ENCODE measurements around the gene SIRT1. TPM values are rescaled to one million over a fixed set of nuclear protein-coding genes. Genes with fewer than 3 reads are reported as not detected.
"Not testable (repeated sequence)": the region's sequence is repeated elsewhere in the genome, so short reads cannot be mapped to it uniquely, and the experiment has no call there.

Gene SIRT1
- total RNA-seq, 1 donor from 2014 or later: 7.8 TPM

DNA sequence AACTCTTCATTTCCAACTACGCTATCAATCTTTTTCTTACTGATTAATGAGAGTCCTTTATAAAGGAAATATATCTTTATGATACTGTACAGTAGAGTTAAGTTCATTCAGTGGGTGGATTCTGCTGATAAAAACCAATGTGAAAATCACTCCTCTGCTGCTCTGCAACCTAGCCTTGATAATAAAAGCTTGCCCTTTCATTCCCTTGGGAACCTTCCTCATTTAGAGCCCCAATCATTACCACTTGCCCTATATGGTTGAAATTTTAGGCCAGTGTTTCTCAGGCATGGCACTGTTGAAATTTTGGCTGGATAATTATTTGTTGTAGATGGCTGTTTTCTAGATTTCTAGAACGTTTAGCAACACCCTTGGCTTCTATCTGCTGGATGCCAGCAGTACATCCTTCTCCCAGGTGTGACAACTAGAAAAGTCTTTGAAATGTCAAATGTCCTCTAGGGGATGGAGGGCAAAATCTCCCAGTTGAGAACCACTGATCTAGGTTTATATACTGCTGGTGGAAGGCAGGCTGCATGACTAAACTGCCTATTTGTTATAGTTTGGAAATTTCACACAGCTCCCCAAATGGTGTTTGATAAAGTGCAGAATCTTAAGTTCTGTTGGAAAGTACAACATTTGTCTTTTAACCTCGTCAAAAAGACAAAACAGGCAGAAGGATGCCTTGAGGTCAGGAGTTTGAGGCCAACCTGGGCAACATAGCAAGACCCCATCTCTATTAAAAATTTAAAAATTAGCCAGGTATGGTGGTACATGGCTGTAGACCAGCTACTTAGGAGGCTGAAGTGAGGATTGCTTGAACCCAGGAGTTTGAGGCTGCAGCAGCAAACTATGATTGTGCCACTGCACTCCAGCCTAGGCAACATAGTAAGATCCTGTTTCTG is 8.9 kb upstream of the SIRT1 start:
- DNase-seq (ENCODE audit: low read depth in 2 of 2): no peak

DNA sequence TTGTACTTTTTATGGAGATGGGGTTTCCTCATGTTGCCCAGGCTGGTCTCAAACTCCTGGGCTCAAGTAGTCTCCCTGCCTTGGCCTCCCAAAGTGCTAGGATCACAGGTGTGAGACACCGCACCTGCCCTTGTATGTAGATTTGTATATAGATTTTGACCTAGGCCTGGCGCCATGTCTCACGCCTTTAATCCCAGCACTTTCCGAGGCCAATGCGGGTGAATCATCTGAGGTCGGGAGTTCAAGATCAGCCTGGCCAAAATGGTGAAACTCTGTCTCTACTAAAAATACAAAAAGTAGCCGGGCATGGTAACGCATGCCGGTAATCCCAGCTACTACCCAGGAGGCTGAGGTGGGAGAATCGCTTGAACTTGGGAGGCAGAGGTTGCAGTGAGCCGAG is 7.0 kb upstream of the SIRT1 start:
- DNase-seq (ENCODE audit: low read depth in 2 of 2): not testable (repeated sequence)

DNA sequence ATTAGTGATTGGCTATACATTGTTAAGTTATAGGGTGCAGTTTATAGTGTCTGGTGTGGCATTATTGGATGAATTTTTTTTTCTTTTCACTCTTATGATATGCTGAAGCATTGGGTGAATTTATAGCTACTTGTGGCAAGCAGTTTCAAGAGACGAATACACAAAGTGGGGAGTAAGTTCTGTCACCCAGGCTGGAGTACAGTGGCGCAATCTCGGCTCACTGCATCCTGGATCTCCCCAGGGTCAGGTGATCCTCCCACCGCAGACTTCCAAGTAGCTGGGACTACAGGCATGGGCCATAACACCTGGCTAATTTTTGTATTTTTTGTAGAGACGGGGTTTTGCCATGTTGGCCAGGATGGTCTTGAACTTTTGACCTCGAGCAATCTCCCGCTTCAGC is 6.3 kb upstream of the SIRT1 start:
- no peak for DNase-seq (ENCODE audit: low read depth in 2 of 2)

DNA sequence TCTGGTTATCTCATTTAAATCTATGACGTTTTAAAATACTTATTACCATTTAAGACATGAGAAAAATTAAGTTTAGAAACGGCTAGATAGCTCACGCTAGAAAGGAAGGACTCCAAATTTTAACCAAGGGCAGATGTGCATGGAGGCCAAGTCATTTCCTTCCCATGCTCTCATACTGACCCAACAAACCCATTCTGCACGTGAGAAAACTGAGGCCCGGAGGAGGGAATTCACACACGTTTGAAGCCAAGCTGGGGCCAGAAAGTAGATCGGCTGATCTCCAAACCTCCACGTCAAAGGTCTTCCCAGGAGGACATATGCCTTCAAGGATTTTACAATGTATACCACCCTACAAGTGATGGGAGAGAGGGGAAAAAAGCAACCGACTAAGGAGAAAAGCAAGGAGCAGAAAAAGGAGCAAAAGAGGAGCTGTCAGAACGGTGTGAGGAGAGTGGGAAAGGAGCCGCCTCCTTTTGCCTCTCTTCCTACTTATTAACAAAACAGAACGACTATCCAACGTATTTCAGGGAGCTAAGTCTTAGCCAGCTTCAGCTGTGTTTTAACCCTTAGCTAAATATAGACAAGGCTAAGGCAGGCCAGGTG is 645 bp upstream of the SIRT1 start:
- DNase-seq (ENCODE audit: low read depth in 2 of 2): peak in 1 of 2 donors; percentile 6

DNA sequence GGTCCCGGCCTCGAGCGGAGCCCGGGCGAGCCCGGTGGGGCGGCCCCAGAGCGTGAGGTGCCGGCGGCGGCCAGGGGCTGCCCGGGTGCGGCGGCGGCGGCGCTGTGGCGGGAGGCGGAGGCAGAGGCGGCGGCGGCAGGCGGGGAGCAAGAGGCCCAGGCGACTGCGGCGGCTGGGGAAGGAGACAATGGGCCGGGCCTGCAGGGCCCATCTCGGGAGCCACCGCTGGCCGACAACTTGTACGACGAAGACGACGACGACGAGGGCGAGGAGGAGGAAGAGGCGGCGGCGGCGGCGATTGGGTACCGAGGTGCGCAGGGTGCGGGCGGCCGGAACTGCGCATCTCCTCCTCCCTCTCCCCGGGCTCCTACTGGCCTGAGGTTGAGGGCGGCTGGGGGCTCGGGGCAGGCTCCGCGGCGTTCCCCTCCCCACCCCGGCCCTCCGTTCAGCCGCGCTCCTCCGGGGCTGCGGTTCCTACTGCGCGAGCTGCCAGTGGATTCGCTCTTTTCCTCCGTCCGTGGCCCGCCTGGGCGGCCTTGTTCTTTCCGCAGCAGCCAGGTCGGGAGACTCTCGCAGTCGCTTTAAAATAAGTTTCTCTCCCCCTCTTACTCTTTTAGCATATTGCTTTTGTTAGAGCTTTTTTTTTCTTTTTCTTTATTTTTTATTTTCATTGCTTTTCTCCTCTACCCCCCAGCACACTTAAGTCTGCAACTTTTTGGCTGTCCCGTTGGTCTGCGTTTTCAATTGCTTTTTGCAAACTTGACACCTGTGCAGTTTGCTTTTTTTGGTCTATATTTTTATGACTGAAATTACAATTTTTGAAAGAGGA is 600 bp downstream of the SIRT1 start:
- DNase-seq (ENCODE audit: low read depth in 2 of 2): peak in 1 of 2 donors; percentile 86

DNA sequence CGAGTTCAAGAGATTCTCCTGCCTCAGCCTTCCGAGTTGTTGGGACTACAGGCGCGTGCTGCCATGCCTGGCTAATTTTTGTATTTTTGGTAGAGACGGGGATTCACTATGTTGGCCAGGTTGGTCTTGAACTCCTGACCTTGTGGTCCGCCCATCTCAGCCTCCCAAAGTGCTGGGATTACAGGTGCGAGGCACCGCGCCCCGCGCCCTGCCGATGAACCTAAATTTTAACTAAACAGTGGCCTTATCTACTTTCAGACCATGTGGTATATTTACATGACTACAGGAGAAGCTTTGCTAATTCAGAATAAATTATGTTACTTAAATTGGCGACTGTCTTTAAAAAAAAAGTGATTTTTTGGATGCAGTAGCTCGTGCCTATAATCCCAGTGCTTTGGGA is 9.2 kb downstream of the SIRT1 start:
- no peak for DNase-seq (ENCODE audit: low read depth in 2 of 2)

DNA sequence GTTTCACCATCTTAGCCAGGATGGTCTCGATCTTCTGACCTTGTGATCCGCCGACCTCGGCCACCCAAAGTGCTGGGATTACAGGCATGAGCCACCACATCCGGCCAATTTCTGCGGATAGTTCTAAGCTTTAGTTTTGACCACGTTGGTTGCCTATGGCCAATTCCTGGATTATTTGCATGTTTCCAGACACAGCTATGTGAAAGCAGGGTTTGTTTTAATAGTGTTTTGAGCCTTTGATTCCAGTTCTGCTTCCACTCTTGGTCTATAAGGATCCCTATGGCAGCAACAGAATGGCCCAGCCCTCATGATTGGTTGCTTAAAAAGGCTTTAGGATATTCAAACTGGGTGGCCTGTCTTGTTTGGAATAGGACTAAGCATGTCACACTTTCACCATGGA is 19.1 kb downstream of the SIRT1 start:
- no peak for DNase-seq (ENCODE audit: low read depth in 2 of 2)

DNA sequence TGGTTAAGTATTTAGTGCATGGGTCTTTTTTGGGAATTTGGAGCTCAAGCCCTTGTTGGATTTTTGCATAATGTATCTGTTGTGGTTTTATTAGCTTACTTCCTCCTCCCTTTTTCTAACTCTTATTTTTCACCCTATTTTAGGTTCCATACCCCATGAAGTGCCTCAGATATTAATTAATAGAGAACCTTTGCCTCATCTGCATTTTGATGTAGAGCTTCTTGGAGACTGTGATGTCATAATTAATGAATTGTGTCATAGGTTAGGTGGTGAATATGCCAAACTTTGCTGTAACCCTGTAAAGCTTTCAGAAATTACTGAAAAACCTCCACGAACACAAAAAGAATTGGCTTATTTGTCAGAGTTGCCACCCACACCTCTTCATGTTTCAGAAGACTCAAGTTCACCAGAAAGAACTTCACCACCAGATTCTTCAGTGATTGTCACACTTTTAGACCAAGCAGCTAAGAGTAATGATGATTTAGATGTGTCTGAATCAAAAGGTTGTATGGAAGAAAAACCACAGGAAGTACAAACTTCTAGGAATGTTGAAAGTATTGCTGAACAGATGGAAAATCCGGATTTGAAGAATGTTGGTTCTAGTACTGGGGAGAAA is 28.0 kb downstream of the SIRT1 start:
- no peak for DNase-seq (ENCODE audit: low read depth in 2 of 2)

DNA sequence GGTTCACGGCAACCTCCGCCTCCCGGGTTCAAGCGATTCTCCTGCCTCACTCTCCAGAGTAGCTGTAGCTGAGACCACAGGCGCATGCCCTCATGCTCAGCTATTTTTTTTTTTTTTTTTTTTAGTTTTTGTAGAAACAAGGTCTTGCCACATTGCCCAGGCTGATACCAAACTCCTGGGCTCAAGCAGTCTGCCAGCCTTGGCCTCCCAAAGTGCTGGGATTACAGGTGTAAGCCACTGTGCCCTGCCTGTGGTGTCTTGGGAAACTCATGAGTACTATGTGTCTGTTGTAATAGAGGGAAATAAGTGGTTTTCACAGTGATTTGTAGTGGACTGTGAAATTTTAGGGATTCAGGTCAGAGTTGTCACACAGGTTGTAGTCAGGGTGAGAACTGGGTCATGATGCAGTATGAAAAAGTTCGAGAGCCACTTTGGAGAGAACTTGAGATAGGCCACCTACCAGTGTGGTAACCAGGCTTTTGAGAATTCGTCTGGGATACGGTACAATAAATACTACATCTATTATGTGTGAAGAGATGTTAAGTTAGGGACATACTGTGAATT is 30.4 kb downstream of the SIRT1 start:
- DNase-seq (ENCODE audit: low read depth in 2 of 2): no peak

DNA sequence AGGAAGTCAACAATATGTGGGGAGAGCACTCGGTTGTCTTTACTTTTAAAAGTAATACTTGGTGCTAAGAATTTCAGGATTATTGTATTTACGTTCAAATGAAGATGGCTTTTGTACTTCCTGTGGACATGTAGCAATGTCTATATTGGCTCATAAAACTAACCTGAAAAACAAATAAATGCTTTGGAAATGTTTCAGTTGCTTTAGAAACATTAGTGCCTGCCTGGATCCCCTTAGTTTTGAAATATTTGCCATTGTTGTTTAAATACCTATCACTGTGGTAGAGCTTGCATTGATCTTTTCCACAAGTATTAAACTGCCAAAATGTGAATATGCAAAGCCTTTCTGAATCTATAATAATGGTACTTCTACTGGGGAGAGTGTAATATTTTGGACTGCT is 32.7 kb downstream of the SIRT1 start:
- no peak for DNase-seq (ENCODE audit: low read depth in 2 of 2)

DNA sequence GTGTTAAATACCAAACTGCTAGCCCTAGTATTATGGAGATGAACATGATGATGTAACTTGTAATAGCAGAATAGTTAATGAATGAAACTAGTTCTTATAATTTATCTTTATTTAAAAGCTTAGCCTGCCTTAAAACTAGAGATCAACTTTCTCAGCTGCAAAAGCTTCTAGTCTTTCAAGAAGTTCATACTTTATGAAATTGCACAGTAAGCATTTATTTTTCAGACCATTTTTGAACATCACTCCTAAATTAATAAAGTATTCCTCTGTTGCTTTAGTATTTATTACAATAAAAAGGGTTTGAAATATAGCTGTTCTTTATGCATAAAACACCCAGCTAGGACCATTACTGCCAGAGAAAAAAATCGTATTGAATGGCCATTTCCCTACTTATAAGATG is 33.2 kb downstream of the SIRT1 start:
- DNase-seq (ENCODE audit: low read depth in 2 of 2): no peak

DNA sequence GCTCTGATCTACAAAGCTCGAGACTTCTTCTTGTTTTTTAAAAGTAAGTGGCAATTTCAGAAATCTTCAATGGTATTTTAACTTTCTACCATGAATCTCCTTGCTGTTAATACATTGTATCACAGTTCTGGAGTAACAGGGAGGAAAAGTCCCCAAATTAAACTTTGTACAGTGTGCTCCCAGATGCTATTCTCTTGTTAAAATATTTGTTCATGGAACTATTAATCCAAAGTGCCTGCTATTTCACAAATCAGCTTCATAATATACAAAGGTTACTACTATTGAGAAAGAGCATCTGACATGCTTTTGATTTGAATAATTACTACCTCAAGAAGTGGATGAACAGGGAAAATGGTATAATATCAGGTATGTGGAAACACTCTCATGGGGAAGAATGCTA is 36.6 kb downstream of the SIRT1 start:
- DNase-seq (ENCODE audit: low read depth in 2 of 2): no peak

DNA sequence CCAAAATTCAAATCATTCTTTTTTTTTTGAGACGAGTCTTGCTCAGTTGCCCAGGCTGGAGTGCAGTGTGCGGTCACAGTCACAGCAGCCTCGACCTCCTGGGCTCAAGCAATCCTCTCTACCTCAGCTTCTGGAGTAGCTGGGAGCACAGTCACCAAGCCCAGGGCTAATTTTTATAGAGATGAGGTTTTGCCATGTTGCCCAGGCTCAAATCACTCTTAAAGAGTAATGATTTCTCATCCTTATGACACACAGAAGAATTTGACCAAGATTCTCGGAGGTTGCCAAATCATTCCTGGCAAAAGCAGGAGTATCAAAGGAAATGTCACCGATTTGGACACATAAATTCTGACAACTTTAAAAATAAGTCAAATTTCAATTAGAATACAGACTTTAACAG is 39.1 kb downstream of the SIRT1 start:
- no peak for DNase-seq (ENCODE audit: low read depth in 2 of 2)

DNA sequence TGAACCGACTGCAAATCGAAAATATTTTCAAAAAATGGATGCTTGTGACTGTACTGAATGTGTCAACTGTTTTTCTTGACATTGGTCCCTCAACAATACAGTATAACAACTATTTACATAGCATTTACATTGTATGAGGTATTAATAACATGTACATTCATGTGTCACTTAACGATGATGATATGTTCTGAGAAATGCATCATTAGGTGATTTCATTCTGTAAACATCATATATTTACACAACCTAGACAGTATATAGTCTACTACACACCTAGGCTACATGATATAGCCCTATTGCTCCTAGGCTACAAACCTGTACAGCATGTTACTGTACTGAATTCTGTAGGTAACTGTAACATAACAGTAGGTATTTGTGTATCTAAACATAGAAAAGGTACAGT is 39.7 kb downstream of the SIRT1 start:
- DNase-seq (ENCODE audit: low read depth in 2 of 2): no peak

DNA sequence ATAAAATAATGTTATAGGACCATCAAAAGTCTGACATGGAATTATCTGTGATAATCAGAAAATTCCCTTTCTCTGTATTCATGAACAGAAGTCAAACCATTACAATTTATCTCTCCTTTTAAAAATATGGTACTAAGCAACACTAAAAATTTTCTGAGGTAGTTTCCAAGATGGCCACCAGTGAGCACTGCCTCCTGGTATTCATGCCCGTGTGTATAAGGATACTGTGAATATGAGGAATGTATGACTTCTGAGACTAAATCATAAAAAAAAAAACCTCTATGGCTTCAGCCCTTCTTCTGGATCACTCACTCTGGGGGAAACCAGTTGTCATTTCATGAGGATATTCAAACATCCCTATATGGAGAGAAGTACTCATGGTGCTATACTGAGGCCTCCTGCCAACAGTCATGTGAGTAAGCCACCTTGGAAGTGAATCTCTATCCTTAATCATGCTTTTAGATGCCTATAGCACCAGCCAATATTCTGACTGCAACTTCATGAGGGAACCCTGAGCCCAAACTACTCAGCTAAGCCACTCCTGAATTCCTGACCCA is 41.1 kb downstream of the SIRT1 start:
- DNase-seq (ENCODE audit: low read depth in 2 of 2): no peak

DNA sequence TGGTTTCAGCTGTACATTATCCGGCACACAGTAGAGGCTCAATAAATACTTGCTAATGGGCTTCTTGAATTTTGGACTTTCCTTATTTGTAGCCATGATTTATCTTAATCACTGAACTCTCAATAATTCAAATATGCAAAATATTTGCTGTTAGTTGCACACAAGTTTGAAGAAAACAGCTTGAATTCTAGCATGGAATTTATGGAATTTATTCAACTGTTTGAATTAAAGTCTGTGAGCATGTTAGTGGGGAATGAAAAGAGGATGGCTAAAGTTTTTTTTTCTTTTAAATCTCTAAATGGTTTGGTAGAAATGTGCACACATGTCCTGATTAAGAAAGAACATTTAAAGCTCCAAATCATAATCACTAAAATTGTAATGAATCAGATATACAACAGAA is 42.5 kb downstream of the SIRT1 start:
- DNase-seq (ENCODE audit: low read depth in 2 of 2): no peak

DNA sequence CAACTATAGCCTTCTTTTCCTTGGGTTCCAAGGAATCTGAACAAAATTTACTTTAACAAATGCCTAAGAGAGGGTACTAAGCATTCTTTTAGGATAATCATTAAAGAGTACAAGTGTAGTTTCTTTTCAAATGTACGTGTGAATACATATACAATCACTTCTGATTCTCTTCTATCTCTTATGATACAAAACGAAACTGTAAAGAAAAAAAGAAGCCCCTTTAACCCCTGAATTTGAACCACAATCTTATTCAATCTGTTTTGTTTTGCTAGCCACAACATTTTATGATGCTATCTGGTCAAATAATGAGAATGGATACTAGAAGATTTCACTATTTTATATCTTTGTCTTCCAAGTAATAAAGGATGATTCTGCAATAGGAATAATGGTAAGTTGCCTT is 48.7 kb downstream of the SIRT1 start:
- DNase-seq (ENCODE audit: low read depth in 2 of 2): no peak

DNA sequence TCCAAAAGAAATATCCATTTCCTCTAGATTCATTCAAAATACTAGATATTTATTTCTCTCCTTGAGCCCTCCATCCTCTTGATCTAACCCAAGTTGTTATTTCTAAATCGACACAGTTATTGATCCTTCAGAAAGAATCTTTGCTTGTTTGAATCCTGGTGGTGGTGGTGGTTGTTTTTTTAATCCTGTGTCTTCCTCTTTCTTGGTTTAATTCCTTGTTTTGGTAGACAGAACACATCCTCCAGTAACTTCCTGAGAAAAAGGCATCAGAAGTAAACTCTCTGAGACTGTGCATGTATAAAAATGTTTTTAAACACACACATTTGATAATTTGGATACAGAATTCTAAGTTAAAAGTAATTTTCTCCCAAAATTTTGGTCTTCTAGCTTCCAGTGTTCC is 49.9 kb downstream of the SIRT1 start:
- no peak for DNase-seq (ENCODE audit: low read depth in 2 of 2)

DNA sequence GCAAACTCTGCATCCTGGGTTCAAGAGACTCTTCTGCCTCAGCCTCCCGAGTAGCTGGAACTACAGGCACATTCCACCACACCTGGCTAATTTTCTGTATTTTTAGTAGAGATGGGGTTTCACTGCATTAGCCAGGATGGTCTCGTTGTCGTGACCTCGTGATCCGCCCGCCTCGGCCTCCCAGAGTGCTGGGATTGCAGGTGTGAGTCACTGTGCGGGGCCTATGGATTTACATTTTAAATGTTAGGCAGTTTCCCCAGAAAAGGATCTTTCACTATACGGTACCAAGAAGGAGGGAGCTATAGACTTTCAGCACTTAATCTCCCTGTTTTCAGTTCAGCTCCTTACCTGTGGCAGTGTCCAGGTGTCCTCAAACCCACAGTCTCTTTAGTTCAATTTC is 50.8 kb downstream of the SIRT1 start:
- no peak for DNase-seq (ENCODE audit: low read depth in 2 of 2)

DNA sequence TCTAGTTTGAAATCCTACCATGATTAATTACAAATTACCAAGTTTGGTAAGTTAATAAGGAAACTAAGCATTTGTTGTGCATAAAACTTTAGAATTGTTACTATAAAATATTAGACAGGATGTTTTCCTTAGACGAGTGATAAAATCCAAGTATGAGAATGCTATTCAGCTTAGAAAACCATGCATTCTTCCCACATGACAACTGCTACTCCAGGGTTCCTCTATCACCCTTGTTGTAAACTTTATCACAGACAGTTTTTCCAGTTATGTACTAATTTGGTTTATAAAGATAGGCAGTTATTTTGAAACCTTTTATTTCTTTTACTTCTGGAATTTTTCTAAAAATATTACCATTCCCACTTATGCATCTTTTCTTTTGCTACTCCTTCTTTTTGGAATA is 52.0 kb downstream of the SIRT1 start:
- DNase-seq (ENCODE audit: low read depth in 2 of 2): no peak

DNA sequence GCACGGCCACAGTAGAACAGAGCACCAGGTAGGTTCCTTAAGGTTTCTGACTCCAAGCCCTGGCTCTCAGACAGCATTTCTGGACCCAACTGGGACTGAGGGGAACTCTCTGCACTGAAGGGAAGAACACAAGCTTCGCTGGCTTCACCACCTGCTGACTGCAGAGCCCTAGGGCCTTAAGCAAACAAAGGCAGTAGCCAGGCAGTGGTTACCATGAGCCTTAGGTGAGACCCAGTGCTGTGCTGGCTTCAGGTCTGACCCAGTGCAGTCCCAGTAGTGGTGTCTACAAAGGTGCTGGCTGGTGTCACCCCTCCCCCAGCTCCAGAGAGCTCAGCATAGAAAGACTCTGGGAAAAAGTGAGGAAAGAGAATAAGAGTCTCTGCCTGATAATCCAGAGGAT is 59.5 kb downstream of the SIRT1 start:
- no peak for DNase-seq (ENCODE audit: low read depth in 2 of 2)
